Activated T-cell treated with anti-CD3 and anti-CD28 coated beads, Interleukin-2, amount 50 U/mL, for 24 hours (primary cell): ENCODE measurements around the gene CSTA.

Source experiments
- DNase-seq: peaks from one replicate; pipeline ENCODE4 v3.0.0-alpha.2; 2020
- H3K27ac Mint-ChIP-seq: 2 replicates; pipeline ENCODE4 v1.8.0; 2020; ENCODE audit warnings: mild to moderate bottlenecking, mixed read lengths
- H3K27me3 Mint-ChIP-seq: 2 replicates; pipeline ENCODE4 v1.8.0; 2020; ENCODE audit warnings: mixed read lengths
- H3K36me3 Mint-ChIP-seq: 2 replicates; pipeline ENCODE4 v1.8.0; 2020; ENCODE audit warnings: low read depth, mixed read lengths
- H3K4me1 Mint-ChIP-seq: 2 replicates; pipeline ENCODE4 v1.8.0; 2020; ENCODE audit warnings: low read depth, mixed read lengths
- H3K4me3 Mint-ChIP-seq: 2 replicates; pipeline ENCODE4 v1.8.0; 2020; ENCODE audit warnings: mild to moderate bottlenecking, moderate library complexity, mixed read lengths
- H3K9me3 Mint-ChIP-seq: 2 replicates; pipeline ENCODE4 v1.8.0; 2020; ENCODE audit warnings: mixed read lengths

CSTA gene

GRCh38 chr3:122324871-122325323 lies at the start of gene CSTA:
Gene CSTA (plus strand): TSS chr3:122325248. CDS start chr3:122325293, 45 bp downstream.
- Mint-ChIP-seq H3K9me3 (no peaks in the 10 kb centered on the region), H3K4me1 (peaks cover 17% of the 10 kb centered on the region), H3K36me3 (no peaks in the 10 kb centered on the region), H3K27me3 (no peaks in the 10 kb centered on the region), H3K4me3 (no peak within 1 kb of the TSS), H3K27ac (no peak within 1 kb of the TSS)
- DNase-seq, result no peak

GRCh38 chr3:122281891-122282290 lies 43.2 kb upstream of the CSTA start:
- DNase-seq, result no peak
- Mint-ChIP-seq H3K27me3 (no peaks in the 10 kb centered on the region), H3K9me3 (no peaks in the 10 kb centered on the region), H3K4me1 (no peaks in the 10 kb centered on the region), H3K4me3 (no peak overlapping the region), H3K36me3 (no peaks in the 10 kb centered on the region), H3K27ac (no peak overlapping the region)

GRCh38 chr3:122283796-122284445 lies 41.1 kb upstream of the CSTA start:
- peaks cover 2% of the 10 kb centered on the region for H3K4me1 Mint-ChIP-seq
- H3K4me3 Mint-ChIP-seq, result no peak overlapping the region
- no peak overlapping the region for H3K27ac Mint-ChIP-seq

GRCh38 chr3:122284486-122284885 lies 40.6 kb upstream of the CSTA start:
- no peak overlapping the region for H3K4me3 Mint-ChIP-seq
- no peaks in the 10 kb centered on the region for H3K27me3 Mint-ChIP-seq
- H3K9me3 Mint-ChIP-seq, result no peaks in the 10 kb centered on the region
- no peak for DNase-seq
- peaks cover 2% of the 10 kb centered on the region for H3K4me1 Mint-ChIP-seq
- H3K36me3 Mint-ChIP-seq, result no peaks in the 10 kb centered on the region
- H3K27ac Mint-ChIP-seq, result no peak overlapping the region

More at GRCh38 chr3:122283796-122284445, 41.1 kb upstream of the CSTA start:
- Mint-ChIP-seq H3K36me3 (no peaks in the 10 kb centered on the region), H3K27me3 (no peaks in the 10 kb centered on the region), H3K9me3 (no peaks in the 10 kb centered on the region)
- DNase-seq, result no peak

GRCh38 chr3:122294359-122294758 lies 30.7 kb upstream of the CSTA start:
- Mint-ChIP-seq H3K4me1 (peaks cover 19% of the 10 kb centered on the region), H3K27ac (no peak overlapping the region), H3K4me3 (no peak overlapping the region), H3K27me3 (no peaks in the 10 kb centered on the region), H3K36me3 (no peaks in the 10 kb centered on the region), H3K9me3 (no peaks in the 10 kb centered on the region)
- no peak for DNase-seq

GRCh38 chr3:122295266-122296062 lies 29.6 kb upstream of the CSTA start:
- no peaks in the 10 kb centered on the region for H3K27me3 Mint-ChIP-seq

GRCh38 chr3:122298239-122298638 lies 26.8 kb upstream of the CSTA start:
- no peak for DNase-seq
- no peaks in the 10 kb centered on the region for H3K36me3 Mint-ChIP-seq
- H3K9me3 Mint-ChIP-seq, result no peaks in the 10 kb centered on the region
- H3K27ac Mint-ChIP-seq, result no peak overlapping the region
- no peak overlapping the region for H3K4me3 Mint-ChIP-seq
- H3K4me1 Mint-ChIP-seq, result peaks cover 19% of the 10 kb centered on the region
- H3K27me3 Mint-ChIP-seq, result no peaks in the 10 kb centered on the region

More at GRCh38 chr3:122295266-122296062, 29.6 kb upstream of the CSTA start:
- H3K4me1 Mint-ChIP-seq, result peaks cover 19% of the 10 kb centered on the region
- no peak overlapping the region for H3K27ac Mint-ChIP-seq
- no peak for DNase-seq
- no peak overlapping the region for H3K4me3 Mint-ChIP-seq
- H3K36me3 Mint-ChIP-seq, result no peaks in the 10 kb centered on the region
- no peaks in the 10 kb centered on the region for H3K9me3 Mint-ChIP-seq

- no peak overlapping the region for H3K4me3 Mint-ChIP-seq
- H3K27me3 Mint-ChIP-seq, result no peaks in the 10 kb centered on the region
- peaks cover 19% of the 10 kb centered on the region for H3K4me1 Mint-ChIP-seq
- no peak for DNase-seq
- no peaks in the 10 kb centered on the region for H3K9me3 Mint-ChIP-seq
- H3K36me3 Mint-ChIP-seq, result no peaks in the 10 kb centered on the region
- peak overlapping the region; percentile 31 for H3K27ac Mint-ChIP-seq
Observed at GRCh38 chr3:122299215-122299614, 25.8 kb upstream of the CSTA start.

- no peaks in the 10 kb centered on the region for H3K36me3 Mint-ChIP-seq
- DNase-seq, result no peak
- no peaks in the 10 kb centered on the region for H3K9me3 Mint-ChIP-seq
- H3K27ac Mint-ChIP-seq, result no peak overlapping the region
- no peak overlapping the region for H3K4me3 Mint-ChIP-seq
- no peaks in the 10 kb centered on the region for H3K27me3 Mint-ChIP-seq
- peaks cover 19% of the 10 kb centered on the region for H3K4me1 Mint-ChIP-seq
Observed at GRCh38 chr3:122299872-122300460, 25.1 kb upstream of the CSTA start.

GRCh38 chr3:122301063-122301462 lies 24.0 kb upstream of the CSTA start:
- no peak overlapping the region for H3K27ac Mint-ChIP-seq
- H3K4me1 Mint-ChIP-seq, result peaks cover 19% of the 10 kb centered on the region
- H3K27me3 Mint-ChIP-seq, result no peaks in the 10 kb centered on the region
- DNase-seq, result no peak
- H3K9me3 Mint-ChIP-seq, result no peaks in the 10 kb centered on the region
- no peak overlapping the region for H3K4me3 Mint-ChIP-seq
- H3K36me3 Mint-ChIP-seq, result no peaks in the 10 kb centered on the region

- no peak overlapping the region for H3K27ac Mint-ChIP-seq
- no peak for DNase-seq
- H3K9me3 Mint-ChIP-seq, result no peaks in the 10 kb centered on the region
- no peaks in the 10 kb centered on the region for H3K36me3 Mint-ChIP-seq
- no peaks in the 10 kb centered on the region for H3K27me3 Mint-ChIP-seq
- H3K4me3 Mint-ChIP-seq, result no peak overlapping the region
- H3K4me1 Mint-ChIP-seq, result no peaks in the 10 kb centered on the region
Observed at GRCh38 chr3:122305818-122306621, 19.0 kb upstream of the CSTA start.

GRCh38 chr3:122306622-122306953 lies 18.5 kb upstream of the CSTA start:
- Mint-ChIP-seq H3K9me3 (no peaks in the 10 kb centered on the region), H3K27me3 (no peaks in the 10 kb centered on the region), H3K4me1 (no peaks in the 10 kb centered on the region), H3K4me3 (no peak overlapping the region), H3K27ac (no peak overlapping the region), H3K36me3 (no peaks in the 10 kb centered on the region)
- DNase-seq, result no peak

GRCh38 chr3:122307094-122307687 lies 17.9 kb upstream of the CSTA start:
- DNase-seq, result no peak
- Mint-ChIP-seq H3K4me3 (no peak overlapping the region), H3K4me1 (no peaks in the 10 kb centered on the region), H3K36me3 (no peaks in the 10 kb centered on the region), H3K27ac (no peak overlapping the region), H3K27me3 (no peaks in the 10 kb centered on the region), H3K9me3 (no peaks in the 10 kb centered on the region)

GRCh38 chr3:122307976-122308375 lies 17.1 kb upstream of the CSTA start:
- Mint-ChIP-seq H3K9me3 (no peaks in the 10 kb centered on the region), H3K36me3 (no peaks in the 10 kb centered on the region), H3K27ac (no peak overlapping the region), H3K27me3 (no peaks in the 10 kb centered on the region), H3K4me3 (no peak overlapping the region), H3K4me1 (peaks cover 4% of the 10 kb centered on the region)
- DNase-seq, result no peak
